CD14-positive monocyte (primary cell): ENCODE results near the gene NEK2. TPM values are rescaled to one million over a fixed set of nuclear protein-coding genes. Genes with fewer than 3 reads are reported as not detected.
A peak's percentile ranks its signal among the peaks of the same experiment; 100 is the strongest.

ENCODE experiments used
- DNase-seq, 3 donors: peaks; one replicate each; pipeline ENCODE4 v3.0.0-alpha.2; 2011 to 2022
- H2AFZ ChIP-seq: 2 replicates; pipeline ENCODE4 v1.6.0; 2012; ENCODE audit warnings: mild to moderate bottlenecking, low read depth, low read length, inconsistent platforms; ENCODE audit not compliant: insufficient read depth, poor library complexity, severe bottlenecking
- H3K27ac ChIP-seq, 2 donors: 1 replicate in 1 of 2; 2 replicates in 1 of 2; pipeline ENCODE4 v1.5.1; 2012 to 2013; ENCODE audit warnings: low read length in 2 of 2, control low read depth in 1 of 2, inconsistent platforms in 1 of 2, low read depth in 1 of 2, mild to moderate bottlenecking in 1 of 2
- H3K27me3 ChIP-seq, 2 donors: one replicate each; pipeline versions ENCODE4 v1.6.0 to v1.6.1; 2011 to 2013; ENCODE audit warnings: low read length in 2 of 2; ENCODE audit not compliant: control insufficient read depth in 2 of 2, insufficient read depth in 2 of 2
- H3K36me3 ChIP-seq, 2 donors: replicated peaks in 1 of 2; 1 replicate in 1 of 2; 2 replicates in 1 of 2; pipeline versions ENCODE4 v1.5.1 to v1.6.1; 2012 to 2013; ENCODE audit warnings: low read length in 2 of 2, control low read depth in 1 of 2, inconsistent platforms in 1 of 2, mild to moderate bottlenecking in 1 of 2; ENCODE audit not compliant: insufficient read depth in 2 of 2, control insufficient read depth in 1 of 2
- H3K4me1 ChIP-seq, 2 donors: 1 replicate in 1 of 2; 2 replicates in 1 of 2; pipeline versions ENCODE4 v1.5.1 to v1.6.1; 2012 to 2013; ENCODE audit warnings: low read length in 2 of 2, control low read depth in 1 of 2, inconsistent platforms in 1 of 2, mild to moderate bottlenecking in 1 of 2, moderate library complexity in 1 of 2; ENCODE audit not compliant: insufficient read depth in 2 of 2, control insufficient read depth in 1 of 2
- H3K4me2 ChIP-seq: replicated peaks from 2 replicates; pipeline ENCODE3; 2012; ENCODE audit warnings: low read length, moderate library complexity, mild to moderate bottlenecking; ENCODE audit not compliant: poor library complexity, severe bottlenecking; ENCODE audit errors: extremely low read depth
- H3K4me3 ChIP-seq, 3 experiments: fragments of 200-600 bp in 1 of 3; sonication (generic) in 1 of 3; replicated peaks in 1 of 3; 1 replicate in 2 of 3; 2 replicates in 1 of 3; pipeline ENCODE4 v1.5.1; 2011 to 2013; ENCODE audit warnings: low read length in 3 of 3, mild to moderate bottlenecking in 3 of 3, control low read depth in 2 of 3, low read depth in 2 of 3, inconsistent platforms in 1 of 3, moderate library complexity in 1 of 3
- H3K79me2 ChIP-seq: 2 replicates; pipeline ENCODE4 v1.6.0; 2012; ENCODE audit warnings: mild to moderate bottlenecking, control low read depth, inconsistent platforms, low read length, moderate library complexity; ENCODE audit not compliant: insufficient read depth
- H3K9ac ChIP-seq: 2 replicates; pipeline ENCODE4 v1.6.0; 2017; ENCODE audit warnings: low read length, mild to moderate bottlenecking; ENCODE audit not compliant: insufficient read depth, poor library complexity, severe bottlenecking
- H3K9me3 ChIP-seq, 2 donors: replicated peaks in 1 of 2; 1 replicate in 1 of 2; 2 replicates in 1 of 2; pipeline versions ENCODE4 v1.5.1 to v1.6.1; 2012 to 2013; ENCODE audit warnings: low read length in 2 of 2, control low read depth in 1 of 2; ENCODE audit not compliant: control insufficient read depth in 1 of 2, insufficient read depth in 1 of 2
- H4K20me1 ChIP-seq: 2 replicates; pipeline ENCODE4 v1.6.0; 2012; ENCODE audit warnings: mild to moderate bottlenecking, low read length, control low read depth, moderate library complexity; ENCODE audit not compliant: insufficient read depth
- H3K27ac Mint-ChIP-seq, 7 donors: one replicate each; pipeline ENCODE4 v1.8.0; 2020; ENCODE audit warnings: mild to moderate bottlenecking in 7 of 7, mixed read lengths in 7 of 7, moderate library complexity in 6 of 7, inconsistent platforms in 2 of 7
- H3K27me3 Mint-ChIP-seq, 3 donors: one replicate each; pipeline ENCODE4 v1.8.0; 2021 to 2022; ENCODE audit warnings: low read depth in 3 of 3, mild to moderate bottlenecking in 3 of 3, mixed read lengths in 3 of 3, moderate library complexity in 3 of 3, inconsistent platforms in 1 of 3
- H3K36me3 Mint-ChIP-seq, 2 donors: one replicate each; pipeline ENCODE4 v1.8.0; 2020; ENCODE audit warnings: mixed read lengths in 2 of 2, inconsistent platforms in 1 of 2, mild to moderate bottlenecking in 1 of 2
- H3K4me1 Mint-ChIP-seq: one replicate; pipeline ENCODE4 v1.8.0; 2020; ENCODE audit warnings: mild to moderate bottlenecking, mixed read lengths
- H3K4me3 Mint-ChIP-seq, 2 donors: one replicate each; pipeline ENCODE4 v1.8.0; 2020; ENCODE audit warnings: mild to moderate bottlenecking in 2 of 2, mixed read lengths in 2 of 2, moderate library complexity in 1 of 2
- H3K9me3 Mint-ChIP-seq, 7 donors: one replicate each; pipeline ENCODE4 v1.8.0; 2020 to 2022; ENCODE audit warnings: mixed read lengths in 7 of 7, mild to moderate bottlenecking in 6 of 7, moderate library complexity in 6 of 7, inconsistent platforms in 2 of 7
- CTCF ChIP-seq: fragments of 200-600 bp; IDR thresholded peaks from one replicate; pipeline ENCODE4 v1.8.0; 2022; ENCODE audit warnings: antibody characterized with exemption, mild to moderate bottlenecking
- WGBS: methylation state at CpG from one replicate; pipeline ENCODE4 v1.1.5; 2013; ENCODE audit warnings: missing lambda C conversion rate; ENCODE audit not compliant: insufficient coverage; 5-methylcytosine and 5-hydroxymethylcytosine counted together
- intact Hi-C, 2 donors: fragments of 100-400 bp; cut with micrococcal nuclease; formaldehyde crosslinking; loops; one replicate each; pipeline versions ENCODE4 v1.15.0 to v1.15.1; 2023
- polyA plus RNA-seq, 3 donors: library from polyadenylated mRNA; depleted of rRNA in 1 of 3; unstranded in 2 of 3; stranded (reverse) in 1 of 3; fragments of 300-500 nt in 2 of 3; fragments of >200 nt in 1 of 3; fragmentation: Illumina TruSeq in 2 of 3; gene quantifications; 1 replicate in 2 of 3; 2 replicates in 1 of 3; pipeline ENCODE4 v1.2.3, GENCODE V29; 2012 to 2021

Gene NEK2
- polyA plus RNA-seq, 3 donors, result not detected

DNA sequence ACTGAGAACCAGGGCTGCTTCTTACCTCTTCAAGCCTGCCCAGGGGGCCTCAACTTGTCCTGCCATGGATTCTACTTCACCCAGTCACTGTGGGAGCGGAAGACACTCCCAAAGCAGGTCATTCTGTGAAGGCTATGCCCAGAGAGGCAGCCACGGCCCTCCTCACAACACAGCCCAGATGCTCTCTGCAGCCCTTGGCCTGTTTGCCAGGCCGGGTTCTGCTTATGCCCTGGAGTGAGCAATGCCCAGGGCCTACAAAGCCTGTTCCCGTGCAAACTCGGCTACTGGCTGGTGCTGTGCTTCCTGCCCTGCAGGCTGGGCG, 62.7 kb downstream of the NEK2 start:
- H3K9ac ChIP-seq, result peak overlapping the region; percentile 2
- Mint-ChIP-seq H3K4me3 (peak overlapping the region in 1 of 2 donors; percentile 76), H3K27ac (peak overlapping the region; percentile 92 to 98 (median 96)), H3K9me3 (peaks cover 0 to 3% (median 0%) of the 10 kb centered on the region in 7 donors), H3K36me3 (peaks cover 0 to 5% of the 10 kb centered on the region in 2 donors), H3K4me1 (peaks cover 58% of the 10 kb centered on the region), H3K27me3 (peaks cover 0 to 1% (median 0%) of the 10 kb centered on the region in 3 donors)
- no peaks in the 10 kb centered on the region for H3K9me3 ChIP-seq
- intact Hi-C loops, result loop anchor here in 1 of 2 donors (2.0 kb wide), 1 partner anchor 34 kb away; the partner anchor contains the start of gene SLC30A1
- peak overlapping the region in 1 of 3 experiments; percentile 17 for H3K4me3 ChIP-seq
- 72% methylated on average over 6 of the region's 6 CpGs for WGBS
- peaks cover 50 to 54% of the 10 kb centered on the region in 2 donors for H3K4me1 ChIP-seq
- DNase-seq, result no peak
- no peak for TF ChIP-seq CTCF
- no peaks in the 10 kb centered on the region for H3K36me3 ChIP-seq
- peak overlapping the region; percentile 26 for H3K4me2 ChIP-seq
- peak overlapping the region; percentile 62 for H2AFZ ChIP-seq
- H3K27ac ChIP-seq, result peak overlapping the region; percentile 67 to 74
- no peaks in the 10 kb centered on the region for H3K79me2 ChIP-seq
- H4K20me1 ChIP-seq, result no peaks in the 10 kb centered on the region
- H3K27me3 ChIP-seq, result no peaks in the 10 kb centered on the region

Other genes with a start within 250 kb of the NEK2 start
- not detected for gene RD3, start 183.5 kb downstream of the NEK2 start, polyA plus RNA-seq
- gene SLC30A1, start 96.5 kb downstream of the NEK2 start, polyA plus RNA-seq, result 10 to 100 TPM; 11.9 to 15.4 (median 13.2) TPM
- gene LPGAT1, start 155.1 kb upstream of the NEK2 start, polyA plus RNA-seq, result 10 to 100 TPM; 19.5 to 52.1 (median 40.2) TPM